ENCODE results near the gene UGT2A2.
"Not testable (repeated sequence)": the region's sequence is repeated elsewhere in the genome, so short reads cannot be mapped to it uniquely, and the experiment has no call there.

The UGT2A2 gene

GRCh38 chr4:69639542-69639941, at the start of gene UGT2A2:
Gene UGT2A2, minus strand, starts transcription at chr4:69639642. Its CDS starts 2 bp downstream, at chr4:69639640.
- in situ Hi-C loops (cut with MboI; ENCODE audit: low sequenced_read_pairs, unreplicated experiment): no loop called here
- no peak for TF ChIP-seq CTCF (IDR thresholded peaks at IDR 0.05; ENCODE audit: borderline replicate concordance, control extremely low read depth, extremely low read depth, insufficient read depth, missing control alignments)
- DNase-seq (ENCODE audit: low spot score): no peak

GRCh38 chr4:69684804-69685203, 45.4 kb upstream of the UGT2A2 start:
- in situ Hi-C loops (cut with MboI; ENCODE audit: low sequenced_read_pairs, unreplicated experiment): no loop called here
- DNase-seq (ENCODE audit: low spot score): no peak
- TF ChIP-seq CTCF (IDR thresholded peaks at IDR 0.05; ENCODE audit: borderline replicate concordance, control extremely low read depth, extremely low read depth, insufficient read depth, missing control alignments): no peak

GRCh38 chr4:69668680-69669079, 29.2 kb upstream of the UGT2A2 start:
- no peak for TF ChIP-seq CTCF (IDR thresholded peaks at IDR 0.05; ENCODE audit: borderline replicate concordance, control extremely low read depth, extremely low read depth, insufficient read depth, missing control alignments)
- DNase-seq (ENCODE audit: low spot score): no peak
- in situ Hi-C loops (cut with MboI; ENCODE audit: low sequenced_read_pairs, unreplicated experiment): no loop called here

DNA sequence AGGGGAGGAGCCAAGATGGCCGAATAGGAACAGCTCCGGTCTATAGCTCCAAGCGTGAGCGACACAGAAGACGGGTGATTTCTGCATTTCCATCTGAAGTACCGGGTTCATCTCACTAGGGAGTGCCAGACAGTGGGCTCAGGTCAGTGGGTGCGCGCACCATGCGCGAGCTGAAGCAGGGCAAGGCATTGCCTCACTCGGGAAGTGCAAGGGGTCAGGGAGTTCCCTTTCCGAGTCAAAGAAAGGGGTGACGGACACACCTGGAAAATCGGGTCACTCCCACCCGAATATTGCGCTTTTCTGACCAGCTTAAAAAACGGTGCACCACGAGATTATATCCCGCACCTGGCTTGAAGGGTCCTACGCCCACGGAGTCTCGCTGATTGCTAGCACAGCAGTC, 24.6 kb upstream of the UGT2A2 start:
- in situ Hi-C loops (cut with MboI; ENCODE audit: low sequenced_read_pairs, unreplicated experiment); DNase-seq (ENCODE audit: low spot score): not testable (repeated sequence)

DNA sequence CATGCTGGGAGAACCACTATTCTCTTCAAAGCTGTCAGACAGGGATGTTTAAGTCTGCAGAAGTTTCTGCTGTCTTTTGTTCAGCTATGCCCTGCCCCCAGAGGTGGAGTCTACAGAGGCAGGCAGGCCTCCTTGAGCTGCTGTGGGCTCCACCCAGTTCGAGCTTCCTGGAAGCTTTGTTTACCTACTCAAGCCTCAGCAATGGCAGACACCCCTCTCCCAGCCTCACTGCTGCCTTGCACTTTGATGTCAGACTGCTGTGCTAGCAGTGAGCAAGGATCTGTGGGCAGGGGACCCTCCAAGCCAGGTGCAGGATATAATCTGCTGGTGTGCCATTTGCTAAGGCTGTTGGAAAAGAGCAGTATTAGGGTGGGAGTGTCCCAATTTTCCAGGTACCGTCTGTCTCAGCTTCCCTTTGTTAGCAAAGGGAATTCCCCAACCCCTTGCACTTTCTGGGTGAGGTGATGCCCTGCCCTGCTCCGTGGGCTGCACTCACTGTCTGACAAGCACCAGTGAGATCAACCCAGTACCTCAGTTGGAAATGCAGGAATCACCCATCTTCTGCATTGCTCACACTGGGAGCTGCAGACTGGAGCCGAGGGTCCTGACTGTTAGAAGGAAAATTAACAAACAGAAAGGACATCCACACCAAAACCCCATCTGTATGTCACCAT, 21.8 kb upstream of the UGT2A2 start:
- DNase-seq (ENCODE audit: low spot score); in situ Hi-C loops (cut with MboI; ENCODE audit: low sequenced_read_pairs, unreplicated experiment): not testable (repeated sequence)

DNA sequence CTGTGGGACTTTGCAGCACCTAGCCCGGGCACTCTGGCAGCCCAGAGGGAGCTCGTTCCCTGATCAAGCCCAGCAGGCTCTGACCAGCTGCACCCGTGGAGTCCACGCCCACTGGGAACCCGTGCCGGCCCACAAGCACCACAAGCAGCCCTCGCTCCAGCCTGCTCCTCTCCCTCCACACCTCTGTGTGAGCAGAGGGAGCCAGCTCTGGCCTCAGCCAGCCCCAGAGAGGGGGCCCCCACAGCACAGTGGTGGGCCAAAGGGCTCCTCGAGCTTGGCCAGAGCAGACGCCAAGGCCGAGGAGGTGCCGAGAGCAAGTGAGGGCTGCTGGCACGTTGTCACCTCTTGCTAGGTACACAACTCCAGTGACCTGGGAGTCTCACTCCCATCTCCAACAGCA, 18.7 kb upstream of the UGT2A2 start:
- in situ Hi-C loops (cut with MboI; ENCODE audit: low sequenced_read_pairs, unreplicated experiment): no loop called here
- no peak for TF ChIP-seq CTCF (IDR thresholded peaks at IDR 0.05; ENCODE audit: borderline replicate concordance, control extremely low read depth, extremely low read depth, insufficient read depth, missing control alignments)
- DNase-seq (ENCODE audit: low spot score): no peak

DNA sequence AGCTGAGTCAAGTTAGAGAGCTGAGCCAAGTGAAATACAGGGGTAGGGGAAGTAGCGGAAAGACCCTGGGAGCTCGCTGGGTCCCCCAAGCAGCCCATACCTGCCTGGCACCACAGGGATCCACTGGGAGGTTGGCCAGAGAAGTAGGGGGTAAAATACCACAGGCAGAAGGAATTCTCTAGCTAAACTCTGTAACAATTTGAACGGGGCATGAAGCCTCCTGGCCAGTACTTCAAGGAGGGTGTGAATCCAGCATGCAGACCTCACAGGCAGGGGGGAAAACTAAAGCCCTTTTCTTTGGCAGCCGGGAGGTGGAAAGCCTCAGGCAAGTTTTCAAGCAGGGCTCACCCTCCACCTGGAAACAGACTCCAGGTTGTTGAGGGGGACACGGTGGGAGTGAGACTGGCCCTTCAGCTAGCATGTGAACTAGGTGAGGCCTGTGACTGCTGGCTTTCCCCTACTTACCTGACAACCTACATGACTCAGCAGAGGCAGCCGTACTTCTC, 17.3 kb upstream of the UGT2A2 start:
- no peak for DNase-seq (ENCODE audit: low spot score)
- in situ Hi-C loops (cut with MboI; ENCODE audit: low sequenced_read_pairs, unreplicated experiment): no loop called here
- TF ChIP-seq CTCF (IDR thresholded peaks at IDR 0.05; ENCODE audit: borderline replicate concordance, control extremely low read depth, extremely low read depth, insufficient read depth, missing control alignments): no peak

DNA sequence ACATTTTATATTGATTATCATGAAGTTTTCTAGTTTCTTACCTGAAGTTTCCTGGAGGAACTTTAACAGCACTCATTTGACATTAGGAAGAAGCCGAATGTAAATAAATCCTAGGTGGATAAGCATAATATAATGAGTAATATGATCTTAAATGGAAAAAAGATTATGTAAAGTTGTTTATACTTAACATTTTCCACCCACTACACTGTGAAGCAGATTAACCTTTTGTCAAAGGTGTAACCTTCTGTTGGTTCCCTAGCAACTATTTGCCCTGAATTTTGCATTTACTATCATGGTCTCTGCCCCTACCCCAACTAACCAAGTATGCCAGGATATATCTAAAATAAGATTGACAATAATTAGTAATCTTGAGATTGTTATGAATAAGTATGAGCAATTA, 13.7 kb upstream of the UGT2A2 start, which contains the start of gene UGT2A1:
Gene UGT2A1, minus strand, starts transcription at position 101 of the 400 bp plus-strand sequence. CDS start 5,603 bp downstream, outside the sequence.
- in situ Hi-C loops (cut with MboI; ENCODE audit: low sequenced_read_pairs, unreplicated experiment): no loop called here
- DNase-seq (ENCODE audit: low spot score): no peak
- TF ChIP-seq CTCF (IDR thresholded peaks at IDR 0.05; ENCODE audit: borderline replicate concordance, control extremely low read depth, extremely low read depth, insufficient read depth, missing control alignments): no peak
